A204.1 (cell line): ENCODE results near the gene CYP26A1.

ENCODE experiments used
- FAIRE-seq: peaks from 2 replicates; lab custom pipeline; 2012; peaks lifted over from hg19 to GRCh38; lab: Jason Lieb, UNC

CYP26A1 gene

DNA sequence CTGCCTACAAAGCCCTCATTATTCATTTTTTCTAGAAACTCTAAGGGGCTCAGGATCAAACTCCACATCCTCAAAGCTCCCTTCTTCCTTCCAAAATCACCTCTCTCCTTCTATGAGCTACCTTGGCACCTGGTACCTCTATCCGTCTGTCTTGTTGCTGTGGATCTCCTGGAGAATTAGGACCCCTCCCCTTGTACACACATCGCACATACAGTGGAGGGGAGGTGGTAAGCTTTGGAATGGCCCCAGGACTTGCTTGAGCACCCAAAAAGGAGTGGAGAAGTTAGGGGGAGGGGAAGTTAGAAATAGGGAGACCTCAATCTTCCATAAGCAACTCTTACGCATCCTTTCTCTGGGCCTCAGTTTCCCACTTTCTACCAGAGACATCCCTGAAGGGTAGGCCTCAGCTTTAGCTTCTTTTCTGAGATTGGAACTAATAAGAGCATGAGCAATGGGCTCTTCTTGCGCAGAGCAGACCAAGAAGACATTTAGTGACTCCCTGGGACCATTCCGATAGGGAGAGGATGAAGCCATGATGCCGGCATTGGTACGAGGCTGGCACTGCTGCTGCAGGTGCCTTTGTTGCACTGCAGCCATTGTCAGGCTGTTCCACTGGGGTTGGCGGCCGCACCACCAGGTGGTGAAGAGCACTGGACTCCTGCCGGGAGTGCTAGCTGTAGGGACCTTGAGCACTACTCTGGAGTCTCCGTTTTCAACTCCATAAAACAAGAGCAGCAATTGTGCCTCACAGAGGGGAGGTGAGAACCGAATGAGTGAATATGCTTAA, 8.6 kb upstream of the CYP26A1 start:
- FAIRE-seq: no peak

DNA sequence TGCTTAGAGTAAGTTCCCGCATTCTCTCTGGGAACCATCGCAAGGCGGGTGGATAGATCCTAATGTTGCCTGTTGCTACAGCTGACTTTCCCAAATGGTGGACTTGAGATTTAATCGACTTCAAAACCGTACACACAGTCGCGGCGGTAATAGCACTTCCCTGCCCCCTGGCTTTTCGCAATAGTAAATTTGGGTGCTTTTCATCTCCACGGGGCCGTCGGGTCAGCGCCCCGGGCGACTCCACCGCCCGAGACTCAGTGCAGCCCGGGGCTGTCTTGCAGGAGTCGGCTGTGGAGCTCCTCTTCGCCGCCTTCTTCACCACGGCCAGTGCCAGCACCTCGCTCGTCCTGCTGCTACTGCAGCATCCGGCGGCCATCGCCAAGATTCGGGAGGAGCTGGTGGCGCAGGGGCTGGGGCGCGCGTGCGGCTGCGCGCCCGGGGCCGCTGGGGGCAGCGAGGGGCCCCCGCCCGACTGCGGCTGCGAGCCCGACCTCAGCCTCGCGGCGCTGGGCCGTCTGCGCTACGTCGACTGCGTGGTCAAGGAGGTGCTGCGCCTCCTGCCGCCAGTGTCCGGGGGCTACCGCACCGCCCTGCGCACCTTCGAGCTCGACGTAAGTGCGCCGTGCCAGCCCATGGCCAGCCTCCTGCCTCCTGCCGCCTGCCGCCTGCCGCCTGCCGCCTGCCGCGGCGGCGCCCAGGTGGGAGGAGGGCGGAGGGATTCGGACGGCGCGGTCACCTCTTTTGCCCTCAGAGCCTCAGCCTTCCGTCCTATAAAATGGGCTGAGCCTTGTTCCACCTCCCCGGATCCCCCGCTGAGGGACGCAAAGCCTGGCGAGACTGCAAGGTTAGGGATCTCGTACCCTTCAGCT, 7.8 kb upstream of the CYP26A1 start:
- no peak for FAIRE-seq

DNA sequence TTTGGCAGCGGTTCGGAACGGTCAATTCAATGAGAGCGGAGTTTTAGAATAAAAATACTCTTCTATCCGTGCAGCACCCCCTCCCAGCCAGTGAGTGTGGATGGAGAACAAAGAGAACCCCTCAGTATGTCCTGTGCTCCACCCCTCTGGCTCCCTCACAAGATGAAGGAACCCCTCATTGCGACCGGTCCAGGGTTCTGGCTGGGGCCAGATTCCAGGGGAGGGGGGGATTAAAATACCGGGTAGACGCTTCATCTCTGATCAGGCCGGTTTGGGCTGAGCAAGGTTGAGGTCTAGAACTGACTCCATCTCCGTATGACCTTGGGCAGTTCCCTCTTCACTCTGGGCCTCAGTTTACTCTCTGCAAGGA, 7.2 kb upstream of the CYP26A1 start:
- no peak for FAIRE-seq

DNA sequence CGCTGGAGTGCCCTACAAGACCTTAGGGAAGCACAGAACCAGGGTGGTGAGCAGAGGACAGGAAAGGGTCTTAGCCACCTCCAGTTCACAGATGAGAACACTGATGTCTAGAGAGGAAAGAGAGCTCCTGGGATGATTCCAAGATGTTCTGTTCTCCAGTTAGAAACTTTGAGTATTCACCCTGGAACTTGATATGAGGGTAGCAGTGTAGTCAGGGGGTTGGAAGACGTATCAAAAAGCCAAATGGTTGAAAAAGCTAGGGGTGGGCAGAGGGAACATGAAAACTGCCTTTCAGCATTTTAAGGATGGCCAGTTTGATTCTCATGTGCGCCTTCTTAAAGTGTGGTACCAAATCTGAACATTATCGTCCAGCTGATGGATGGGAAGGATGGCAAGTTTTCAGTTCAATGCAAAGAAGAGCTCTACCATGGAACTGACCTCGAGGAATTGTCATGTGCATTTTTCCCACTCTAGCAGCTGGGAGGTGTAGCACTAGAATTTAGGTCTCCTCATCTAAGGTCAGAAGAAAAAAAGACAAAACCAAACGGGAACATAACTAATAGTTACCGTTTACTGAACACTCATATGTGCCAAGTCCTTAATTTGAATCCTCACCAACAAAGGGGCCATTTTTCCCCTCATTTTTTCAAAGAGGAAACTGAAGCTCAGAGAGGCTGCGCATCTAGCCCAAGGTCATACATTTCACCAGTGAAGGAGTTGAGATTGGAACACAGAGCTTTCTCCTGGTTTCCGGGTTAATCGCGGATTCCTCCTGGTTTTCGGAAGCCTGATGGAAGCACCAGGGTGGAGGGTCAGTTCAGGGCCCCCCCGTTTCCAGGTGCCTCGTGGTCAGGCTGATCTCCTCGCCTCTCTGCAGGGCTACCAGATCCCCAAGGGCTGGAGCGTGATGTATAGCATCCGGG, 6.0 kb upstream of the CYP26A1 start:
- no peak for FAIRE-seq

DNA sequence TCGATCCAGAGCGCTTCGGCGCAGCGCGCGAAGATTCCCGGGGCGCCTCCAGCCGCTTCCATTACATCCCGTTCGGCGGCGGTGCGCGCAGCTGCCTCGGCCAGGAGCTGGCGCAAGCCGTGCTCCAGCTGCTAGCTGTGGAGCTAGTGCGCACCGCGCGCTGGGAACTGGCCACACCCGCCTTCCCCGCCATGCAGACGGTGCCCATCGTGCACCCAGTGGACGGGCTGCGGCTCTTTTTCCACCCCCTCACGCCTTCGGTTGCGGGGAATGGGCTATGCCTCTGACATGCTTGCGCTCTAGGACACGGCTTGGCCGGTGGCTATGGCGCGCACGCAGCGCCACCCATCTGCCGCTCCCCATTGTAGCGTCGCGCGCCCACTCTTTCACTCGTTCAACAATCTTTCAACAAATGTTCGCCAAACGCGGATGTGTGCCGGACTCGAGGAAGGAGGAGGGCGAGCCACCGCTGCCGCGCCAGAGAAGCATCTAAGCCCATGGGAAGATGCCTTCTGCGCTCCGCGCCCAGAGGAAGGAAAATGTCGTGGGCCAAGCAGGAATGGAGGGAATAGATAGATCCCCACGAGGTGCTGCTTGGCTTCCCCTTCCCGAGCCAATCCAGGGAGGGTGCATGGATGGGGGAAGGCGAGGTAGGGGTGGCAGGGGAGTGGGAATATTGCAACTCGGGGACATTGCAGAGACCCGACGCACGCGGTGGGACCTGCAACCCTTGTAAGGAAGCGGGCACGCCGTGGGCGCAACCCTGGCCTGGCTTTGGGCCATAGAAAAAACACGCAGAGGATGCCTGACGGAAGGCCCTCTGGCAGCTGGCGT, 5.1 kb upstream of the CYP26A1 start:
- FAIRE-seq: no peak

DNA sequence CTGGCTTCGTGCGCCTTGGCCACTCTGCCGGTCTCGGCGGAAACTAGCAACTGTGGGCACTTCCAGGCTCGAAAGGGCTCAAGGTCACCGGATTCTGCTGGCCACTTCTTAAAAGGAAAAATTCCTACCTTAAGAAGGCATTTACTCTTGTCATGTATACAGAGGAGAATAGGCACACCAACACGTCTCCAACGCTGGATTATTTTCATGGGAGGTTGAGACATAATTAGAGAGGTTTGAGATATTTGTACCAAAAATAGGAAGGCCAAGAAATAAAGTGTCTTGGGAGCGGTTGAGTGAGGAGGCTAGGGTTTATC, 4.5 kb upstream of the CYP26A1 start:
- no peak for FAIRE-seq

DNA sequence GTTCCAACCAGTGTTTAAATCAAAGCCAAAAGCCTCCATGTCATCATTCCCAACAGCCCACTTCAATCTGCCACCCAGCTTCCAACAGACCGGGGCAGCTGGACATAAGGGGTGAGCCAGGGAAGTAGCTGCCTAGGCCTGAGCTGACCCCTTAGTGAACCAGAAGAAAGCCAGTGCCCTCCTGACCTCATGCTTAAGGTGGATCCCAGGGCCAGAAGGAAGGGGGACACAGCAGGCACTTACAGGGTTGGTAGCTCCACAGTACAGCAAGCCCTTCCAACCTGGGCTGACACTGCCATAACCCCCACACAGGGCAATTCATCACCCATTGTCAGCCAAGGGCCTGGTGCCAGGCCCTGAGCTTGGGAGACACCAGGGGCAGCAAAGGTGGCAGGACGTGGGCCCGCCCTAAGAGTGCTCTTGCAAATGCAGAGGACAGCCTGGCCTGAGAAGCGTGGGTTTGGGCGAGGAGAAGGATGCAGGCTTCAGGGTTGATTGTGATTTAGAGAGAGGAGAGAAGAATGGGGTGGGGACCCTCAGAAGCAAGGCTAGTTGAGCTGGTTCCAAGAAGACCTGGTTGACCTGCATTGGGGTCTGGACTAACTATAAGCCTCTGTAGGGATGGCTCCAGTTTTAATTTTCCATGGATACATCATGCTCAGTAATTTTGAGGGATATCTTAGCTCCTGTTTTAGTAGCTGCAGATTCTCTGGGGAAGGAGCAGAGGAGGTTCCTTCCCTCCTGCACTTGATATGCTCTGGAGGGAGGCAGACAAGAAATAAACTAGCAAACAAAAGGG, 3.1 kb upstream of the CYP26A1 start:
- no peak for FAIRE-seq

DNA sequence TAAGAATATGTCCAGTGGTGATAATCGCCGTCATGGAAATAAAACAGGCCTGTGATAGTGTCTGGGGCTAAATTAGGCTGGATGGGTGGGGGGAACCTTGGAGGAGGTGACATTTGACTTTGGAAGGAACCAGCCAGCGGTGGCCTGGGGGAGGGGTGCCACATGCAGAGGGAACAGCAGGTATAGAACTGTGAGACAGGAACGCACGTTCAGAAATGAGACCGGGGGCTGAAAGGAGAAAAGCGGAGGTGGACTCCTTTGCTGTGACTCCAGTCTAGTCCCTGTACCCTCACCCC, 2.6 kb upstream of the CYP26A1 start:
- FAIRE-seq: no peak

DNA sequence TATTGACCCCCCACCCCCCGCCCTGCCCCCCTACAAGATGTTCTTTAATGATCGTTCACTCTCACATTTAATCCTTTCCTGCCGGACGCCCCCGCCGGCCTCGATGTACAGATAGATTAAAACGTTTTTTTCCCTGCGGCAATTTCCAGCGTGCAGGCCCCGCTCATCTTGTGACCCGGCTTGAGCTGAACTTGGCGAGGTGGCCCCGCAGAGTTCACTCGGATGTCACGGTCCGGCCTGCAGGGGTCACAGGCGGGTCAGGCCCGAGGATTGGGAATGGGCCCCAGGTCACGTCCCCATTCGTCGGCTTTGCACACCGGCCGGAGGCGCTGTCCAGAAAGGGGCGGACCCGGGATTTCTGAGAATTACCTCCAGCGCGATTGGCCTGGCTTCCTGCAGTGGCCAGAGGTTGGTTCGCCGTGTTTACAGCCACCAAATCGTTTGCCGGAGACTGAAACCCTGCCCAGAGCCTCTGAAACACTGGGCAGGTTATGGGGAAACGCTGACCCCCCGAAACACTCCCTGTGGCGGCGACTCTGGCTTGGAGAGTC, 1.9 kb upstream of the CYP26A1 start:
- no peak for FAIRE-seq

DNA sequence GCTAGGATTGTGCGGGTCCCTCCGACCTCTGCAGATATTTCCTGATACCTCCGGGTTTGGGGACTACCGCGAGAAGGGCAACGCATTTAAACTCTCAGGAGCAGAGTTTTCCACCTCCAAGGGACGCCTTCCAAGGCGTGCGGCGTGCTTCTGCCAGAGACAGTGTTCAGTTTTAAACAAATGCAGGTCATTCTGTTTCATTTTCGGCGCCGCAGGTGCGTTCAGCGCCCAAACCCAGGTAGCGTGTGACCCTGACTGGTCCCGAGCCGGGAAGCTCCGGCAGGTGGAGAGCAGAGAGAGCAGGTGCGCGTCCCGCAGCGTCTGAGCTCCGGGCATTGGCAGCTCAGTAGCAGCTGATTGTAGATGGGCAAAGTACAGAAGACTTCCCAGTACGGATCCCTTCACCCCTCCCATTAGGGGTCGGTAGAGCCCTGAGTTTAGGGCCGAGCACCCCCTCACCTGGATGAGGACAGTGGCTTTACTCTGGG, 1.4 kb upstream of the CYP26A1 start:
- FAIRE-seq: no peak

DNA sequence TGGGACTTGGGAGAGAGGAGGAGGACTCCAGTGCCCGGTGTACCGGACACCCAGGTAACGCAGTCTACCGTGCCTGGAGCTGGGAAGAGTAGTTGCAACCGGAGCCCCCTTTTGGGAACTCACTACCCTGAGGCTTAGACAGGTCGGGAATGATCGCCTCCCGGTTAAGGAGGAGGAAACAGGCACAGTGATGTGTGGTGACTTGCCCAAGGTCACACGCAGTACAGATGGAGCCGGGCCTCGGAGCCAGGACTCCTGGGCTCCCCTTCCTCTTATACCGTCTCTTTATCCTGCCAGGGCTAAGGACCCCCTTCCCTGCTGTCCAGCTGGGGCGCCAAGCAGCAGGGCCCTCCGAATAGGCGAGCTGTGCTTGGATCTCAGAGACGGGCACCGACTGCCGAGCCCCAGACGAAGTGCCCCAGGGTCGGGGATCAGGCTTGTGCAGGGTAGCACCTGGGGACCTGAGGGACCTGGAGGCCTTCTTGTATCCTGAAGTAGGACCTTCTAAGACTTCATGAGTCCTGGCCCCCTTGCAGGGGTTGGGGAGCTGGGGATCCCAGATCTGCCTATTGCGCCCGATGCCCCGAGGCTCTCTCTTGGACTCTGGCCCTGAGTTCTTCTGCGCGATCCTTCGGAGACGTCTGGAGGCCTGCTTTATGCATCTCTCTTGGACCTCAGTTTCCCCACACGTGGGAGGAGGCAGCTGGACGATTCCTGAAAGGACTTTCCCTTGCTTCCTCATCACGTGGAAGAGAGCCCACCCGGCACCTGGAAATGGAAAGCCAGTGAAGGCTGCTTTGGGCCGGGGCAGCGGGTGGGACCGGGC, 767 bp upstream of the CYP26A1 start:
- FAIRE-seq: no peak

DNA sequence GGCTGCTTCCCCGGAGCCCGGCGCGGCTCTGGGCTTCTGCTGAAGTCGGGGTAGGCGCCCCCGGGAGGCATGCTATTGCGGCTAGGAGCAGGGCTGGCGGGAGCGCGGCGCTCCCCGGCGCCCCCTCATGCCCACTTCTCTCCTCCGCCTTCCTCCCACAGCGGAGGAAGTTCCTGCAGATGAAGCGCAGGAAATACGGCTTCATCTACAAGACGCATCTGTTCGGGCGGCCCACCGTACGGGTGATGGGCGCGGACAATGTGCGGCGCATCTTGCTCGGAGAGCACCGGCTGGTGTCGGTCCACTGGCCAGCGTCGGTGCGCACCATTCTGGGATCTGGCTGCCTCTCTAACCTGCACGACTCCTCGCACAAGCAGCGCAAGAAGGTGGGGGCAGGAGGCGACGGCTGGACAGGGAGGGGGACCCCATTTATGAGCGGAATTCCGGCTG, 479 bp downstream of the CYP26A1 start:
- no peak for FAIRE-seq

DNA sequence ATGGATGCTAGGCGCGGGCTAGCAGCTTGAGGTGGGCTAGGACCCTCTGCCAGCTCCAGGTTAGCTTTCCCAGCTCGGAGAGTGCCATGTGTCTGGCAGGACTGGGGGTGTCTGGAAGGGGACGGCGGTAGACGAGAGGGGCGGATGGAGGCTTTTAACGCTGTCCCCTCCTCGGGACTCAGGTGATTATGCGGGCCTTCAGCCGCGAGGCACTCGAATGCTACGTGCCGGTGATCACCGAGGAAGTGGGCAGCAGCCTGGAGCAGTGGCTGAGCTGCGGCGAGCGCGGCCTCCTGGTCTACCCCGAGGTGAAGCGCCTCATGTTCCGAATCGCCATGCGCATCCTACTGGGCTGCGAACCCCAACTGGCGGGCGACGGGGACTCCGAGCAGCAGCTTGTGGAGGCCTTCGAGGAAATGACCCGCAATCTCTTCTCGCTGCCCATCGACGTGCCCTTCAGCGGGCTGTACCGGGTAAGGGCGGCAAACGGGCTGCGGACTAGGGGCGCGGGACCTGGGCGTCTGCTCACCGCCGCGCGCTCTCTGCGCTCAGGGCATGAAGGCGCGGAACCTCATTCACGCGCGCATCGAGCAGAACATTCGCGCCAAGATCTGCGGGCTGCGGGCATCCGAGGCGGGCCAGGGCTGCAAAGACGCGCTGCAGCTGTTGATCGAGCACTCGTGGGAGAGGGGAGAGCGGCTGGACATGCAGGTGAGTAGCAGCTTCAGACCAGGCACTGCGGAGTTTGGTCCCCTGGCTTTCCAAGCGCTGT, 1.1 kb downstream of the CYP26A1 start:
- FAIRE-seq: no peak

DNA sequence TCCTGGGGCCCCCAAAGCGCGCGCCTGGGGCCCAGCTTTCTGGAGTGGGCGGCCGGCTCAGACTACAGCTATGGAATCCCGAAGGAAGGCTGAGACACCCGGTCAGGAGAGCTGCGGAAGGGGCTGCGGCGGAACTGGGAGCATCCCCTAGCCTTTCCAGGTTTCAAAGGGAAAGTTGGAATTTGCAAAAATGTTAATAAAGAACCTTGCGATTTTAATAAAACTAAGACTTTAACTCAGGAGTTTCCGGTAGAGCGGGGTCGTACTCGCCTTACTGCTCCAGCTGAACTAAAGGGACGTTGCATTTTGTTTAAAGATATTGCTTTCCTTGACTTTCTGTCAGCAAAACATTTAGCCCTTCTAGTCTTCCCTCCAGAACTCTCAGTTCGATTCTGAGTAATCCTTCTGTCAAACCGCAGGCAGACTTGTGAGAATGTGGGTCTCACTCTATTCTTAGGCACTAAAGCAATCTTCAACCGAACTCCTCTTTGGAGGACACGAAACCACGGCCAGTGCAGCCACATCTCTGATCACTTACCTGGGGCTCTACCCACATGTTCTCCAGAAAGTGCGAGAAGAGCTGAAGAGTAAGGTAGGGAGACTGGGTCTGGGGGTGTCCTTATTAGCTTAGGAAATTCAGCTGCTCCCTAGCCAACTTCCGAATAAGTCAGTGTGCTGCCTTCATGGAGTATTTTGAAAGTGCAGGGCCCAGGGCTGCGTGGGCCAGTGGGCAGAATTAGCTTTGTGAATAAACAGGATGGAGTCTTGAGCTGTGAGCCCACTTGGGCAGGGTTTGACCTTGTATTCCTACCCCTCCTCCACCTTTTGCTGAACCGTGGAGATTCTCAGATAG, 1.9 kb downstream of the CYP26A1 start:
- FAIRE-seq: no peak

DNA sequence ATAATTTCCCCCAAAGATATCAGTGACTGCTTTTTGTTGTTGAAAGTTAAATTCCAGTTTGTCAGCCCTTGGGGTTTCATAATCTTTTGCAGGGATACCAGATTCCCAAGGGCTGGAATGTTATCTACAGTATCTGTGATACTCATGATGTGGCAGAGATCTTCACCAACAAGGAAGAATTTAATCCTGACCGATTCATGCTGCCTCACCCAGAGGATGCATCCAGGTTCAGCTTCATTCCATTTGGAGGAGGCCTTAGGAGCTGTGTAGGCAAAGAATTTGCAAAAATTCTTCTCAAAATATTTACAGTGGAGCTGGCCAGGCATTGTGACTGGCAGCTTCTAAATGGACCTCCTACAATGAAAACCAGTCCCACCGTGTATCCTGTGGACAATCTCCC, 3.2 kb downstream of the CYP26A1 start:
- FAIRE-seq: no peak

DNA sequence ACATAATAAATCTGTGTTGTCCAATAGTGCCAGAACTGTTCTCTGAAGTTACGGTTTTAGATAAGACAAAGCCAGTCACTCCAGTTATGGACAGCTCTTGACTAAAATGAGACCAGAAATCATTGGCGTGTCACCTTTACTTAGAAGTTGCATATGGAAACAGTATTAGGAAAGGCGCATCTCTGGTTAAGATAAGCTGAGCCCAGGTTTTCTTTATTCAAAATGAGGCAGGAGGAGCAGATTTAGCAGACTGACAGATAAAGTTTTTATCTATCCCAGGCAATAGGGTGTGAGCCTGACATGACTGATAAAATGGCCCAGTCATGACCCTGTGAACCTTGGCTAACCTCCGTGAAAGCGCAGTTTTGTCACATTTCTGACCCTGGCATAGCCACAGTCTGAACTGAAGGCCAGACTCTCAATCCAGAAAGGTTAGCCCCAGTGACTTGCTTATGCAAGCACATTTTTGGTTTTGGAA, 4.2 kb downstream of the CYP26A1 start:
- no peak for FAIRE-seq

DNA sequence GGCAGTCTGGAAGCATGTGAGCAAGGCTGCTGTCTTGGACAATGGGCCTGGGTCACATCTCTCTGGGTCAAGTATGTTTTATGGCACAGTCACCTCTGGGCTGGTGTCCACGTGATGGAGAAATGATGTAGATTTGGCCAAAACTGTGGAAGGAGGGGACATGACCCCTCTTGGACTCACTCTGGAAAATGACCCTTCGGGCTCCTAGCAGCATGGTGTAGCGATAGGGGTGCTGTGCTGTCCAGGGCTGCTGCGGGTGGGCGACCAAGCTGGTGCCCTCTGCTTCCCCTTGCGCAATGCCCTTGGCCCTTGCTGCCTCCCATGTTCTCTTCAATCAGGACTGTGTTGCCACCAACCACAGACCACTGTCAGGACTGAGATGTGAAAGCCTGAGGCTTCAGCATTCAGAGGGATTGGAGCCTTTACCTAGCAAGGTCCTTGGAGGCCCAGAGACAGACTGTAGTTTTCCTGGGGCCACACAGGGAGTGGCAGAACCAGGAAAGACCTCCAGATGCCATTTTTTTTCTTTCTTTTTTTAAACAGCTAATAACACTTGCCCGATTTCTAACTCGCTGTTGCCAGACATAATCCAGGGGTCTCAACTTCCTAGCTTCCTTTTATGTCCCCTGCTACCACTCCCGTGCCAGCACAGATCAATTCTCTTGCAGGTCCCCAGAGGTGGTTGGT, 6.1 kb downstream of the CYP26A1 start:
- FAIRE-seq: no peak
